SIG-M5 (cell line): ENCODE results near the gene ZNF83.
"Not testable (repeated sequence)": the region's sequence is repeated elsewhere in the genome, so short reads cannot be mapped to it uniquely, and the experiment has no call there.

ENCODE experiments used
- DNase-seq: peaks from one replicate; lab custom pipeline; 2025; lab: John Stamatoyannopoulos, UW

Gene ZNF83

GRCh38 chr19:52637718-52638585 lies at the start of gene ZNF83:
ZNF83 (minus strand) TSS chr19:52638355.
- DNase-seq, result no peak

- no peak for DNase-seq
Measured at GRCh38 chr19:52687684-52688083, 49.5 kb upstream of the ZNF83 start.

DNA sequence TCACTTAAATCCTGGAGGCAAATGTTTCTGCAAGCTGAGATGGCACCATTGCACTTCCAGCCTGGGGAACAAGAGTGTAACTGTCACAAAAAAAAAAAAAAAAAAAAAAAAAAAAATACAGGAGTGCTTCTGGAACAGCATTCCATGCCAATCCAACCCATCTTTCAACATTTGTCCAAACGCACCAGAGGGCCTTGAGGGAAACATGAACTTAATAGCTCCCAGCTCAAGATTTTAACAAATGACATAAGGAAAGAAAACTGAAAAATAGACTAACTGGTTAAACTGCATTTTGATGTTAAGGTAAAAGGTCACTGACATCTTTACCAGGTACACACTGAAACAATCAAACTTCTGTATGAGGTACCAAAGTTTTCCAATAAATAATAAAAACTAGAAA lies 47.7 kb upstream of the ZNF83 start:
- no peak for DNase-seq

DNA sequence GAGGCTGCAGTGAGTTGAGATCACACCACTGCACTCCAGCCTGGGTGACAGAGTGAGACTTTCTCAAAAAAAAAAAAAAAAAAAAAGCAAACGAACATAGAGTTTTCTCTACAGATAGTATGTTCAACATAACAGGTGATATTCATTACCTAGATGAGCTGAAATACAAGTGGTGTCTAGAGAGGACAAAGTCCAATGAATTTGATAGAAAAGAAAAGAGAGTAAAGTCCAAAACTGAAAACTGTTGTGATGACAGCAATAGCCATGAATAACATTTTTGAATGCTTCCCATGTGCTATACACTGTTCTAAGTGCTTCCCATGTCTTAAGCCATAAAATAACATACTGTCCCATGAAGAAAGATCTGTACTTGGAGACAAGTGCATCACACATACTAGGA lies 43.1 kb upstream of the ZNF83 start:
- not testable (repeated sequence) for DNase-seq

- DNase-seq, result no peak
Measured at GRCh38 chr19:52679598-52679997, 41.4 kb upstream of the ZNF83 start.

GRCh38 chr19:52675239-52675638 lies 37.1 kb upstream of the ZNF83 start:
- DNase-seq, result not testable (repeated sequence)

GRCh38 chr19:52673014-52673413 lies 34.9 kb upstream of the ZNF83 start:
- no peak for DNase-seq

DNA sequence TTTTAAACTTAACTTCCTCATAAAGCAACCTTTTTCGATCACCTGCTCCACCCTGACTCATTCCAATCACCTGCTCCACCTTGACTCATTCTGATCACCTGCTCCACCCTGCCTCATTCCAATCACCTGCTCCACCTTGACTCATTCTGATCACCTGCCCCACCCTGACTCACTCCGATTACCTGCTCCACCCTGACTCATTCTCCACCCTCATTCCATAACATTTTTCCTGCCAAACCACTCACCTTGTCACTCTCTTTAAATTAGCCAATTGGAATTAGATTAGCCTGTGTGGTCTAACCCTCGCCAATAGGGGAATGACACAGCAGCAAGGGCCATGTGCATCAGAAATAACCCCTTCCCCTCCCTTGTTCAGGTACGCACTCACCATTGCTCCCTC lies 31.9 kb upstream of the ZNF83 start:
- DNase-seq, result no peak

GRCh38 chr19:52669586-52669985 lies 31.4 kb upstream of the ZNF83 start:
- no peak for DNase-seq

GRCh38 chr19:52667972-52668371 lies 29.8 kb upstream of the ZNF83 start:
- no peak for DNase-seq

DNA sequence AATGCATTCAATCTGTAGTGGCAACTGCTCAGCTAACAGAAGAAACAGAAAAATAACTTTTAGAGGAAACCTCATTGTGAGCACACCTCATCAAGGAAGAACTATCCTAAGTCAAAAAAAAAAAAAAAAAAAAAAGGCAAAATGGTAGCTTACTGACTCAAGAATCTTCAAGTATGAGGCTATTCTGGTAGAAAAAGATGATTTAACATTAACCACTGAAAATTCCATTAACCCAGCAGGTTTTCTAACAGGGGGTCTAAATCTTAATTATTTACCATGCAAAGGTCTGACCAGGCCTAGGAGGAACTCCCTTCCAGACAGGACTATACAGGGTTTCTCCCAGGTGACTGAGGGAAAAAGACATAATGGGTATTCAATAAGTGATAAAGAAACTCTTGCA lies 28.4 kb upstream of the ZNF83 start:
- DNase-seq, result no peak

DNA sequence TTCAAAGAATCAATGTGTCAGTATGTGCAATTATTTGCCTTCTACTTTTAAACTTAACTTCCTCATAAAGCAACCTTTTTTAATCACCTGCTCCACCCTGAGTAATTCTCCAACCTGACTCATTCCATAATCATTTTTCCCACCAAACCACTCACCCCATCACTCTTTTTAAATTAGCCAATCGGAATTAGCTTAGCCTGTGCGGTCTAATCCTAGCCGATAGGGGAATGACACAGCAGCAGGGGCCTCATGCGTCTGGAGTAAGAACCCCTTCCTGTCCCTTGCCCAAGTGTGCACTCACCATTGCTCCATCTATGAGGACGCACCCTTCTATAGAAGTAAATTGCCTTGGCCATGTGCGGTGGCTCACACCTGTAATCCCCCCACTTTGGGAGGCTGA lies 27.4 kb upstream of the ZNF83 start:
- no peak for DNase-seq

DNA sequence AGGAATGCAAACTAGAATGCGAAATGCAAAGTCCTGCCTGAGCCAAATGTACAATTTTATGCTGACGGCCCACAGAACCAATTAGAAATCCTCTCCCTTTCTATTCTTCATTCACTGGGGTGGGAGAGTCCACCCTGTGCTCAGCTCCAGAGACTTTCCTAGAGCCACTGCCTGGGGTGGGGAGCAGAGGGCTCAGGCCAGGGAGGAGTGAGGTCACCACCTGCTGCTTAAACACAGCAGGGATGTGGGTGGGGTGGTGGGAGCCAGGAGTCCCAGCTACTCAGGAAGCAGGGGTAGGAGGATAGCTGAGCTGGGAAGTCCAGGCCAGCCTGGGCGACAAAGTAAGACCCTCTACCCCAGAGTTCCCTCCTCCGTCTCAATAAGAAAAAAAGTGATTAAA lies 26.9 kb upstream of the ZNF83 start:
- no peak for DNase-seq

DNA sequence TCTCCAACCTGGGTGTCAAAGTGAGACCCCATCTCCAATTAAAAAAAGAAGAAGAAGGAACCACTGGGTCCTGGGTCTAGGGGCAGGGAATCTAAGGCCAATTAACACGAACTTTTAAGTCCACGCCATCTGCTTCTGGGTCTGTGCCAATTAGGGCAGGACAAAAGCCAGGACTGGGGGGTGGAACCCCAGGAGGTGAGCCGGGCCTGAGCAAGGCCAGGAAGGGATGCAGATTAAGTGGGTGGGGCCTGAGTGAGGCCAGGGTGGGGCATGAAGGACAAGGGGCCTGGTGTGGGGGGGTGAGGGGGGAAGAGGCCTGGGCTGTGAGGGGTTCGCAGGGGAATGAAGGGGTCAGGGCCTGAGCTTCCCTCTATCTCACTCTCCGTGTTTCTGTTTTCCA lies 26.3 kb upstream of the ZNF83 start:
- DNase-seq, result no peak

DNA sequence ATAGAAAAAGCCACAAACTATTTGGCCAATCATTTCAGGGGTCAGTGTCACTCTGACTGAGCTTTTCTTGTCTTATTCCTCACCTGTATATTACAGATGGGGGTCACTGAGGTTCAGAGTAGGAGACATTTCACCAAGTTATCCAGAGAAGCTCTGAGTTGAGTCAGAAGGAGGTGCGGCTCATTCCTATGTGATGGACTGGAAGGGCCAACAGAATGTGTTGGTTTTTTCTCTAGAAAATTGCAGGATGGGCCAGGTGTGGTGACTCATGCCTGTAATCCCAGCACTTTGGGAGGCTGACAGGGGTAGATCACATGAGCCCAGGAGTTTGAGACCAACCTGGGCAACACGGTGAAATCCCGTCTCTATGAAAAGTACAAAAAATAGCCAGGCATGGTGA lies 24.5 kb upstream of the ZNF83 start:
- DNase-seq, result no peak

DNA sequence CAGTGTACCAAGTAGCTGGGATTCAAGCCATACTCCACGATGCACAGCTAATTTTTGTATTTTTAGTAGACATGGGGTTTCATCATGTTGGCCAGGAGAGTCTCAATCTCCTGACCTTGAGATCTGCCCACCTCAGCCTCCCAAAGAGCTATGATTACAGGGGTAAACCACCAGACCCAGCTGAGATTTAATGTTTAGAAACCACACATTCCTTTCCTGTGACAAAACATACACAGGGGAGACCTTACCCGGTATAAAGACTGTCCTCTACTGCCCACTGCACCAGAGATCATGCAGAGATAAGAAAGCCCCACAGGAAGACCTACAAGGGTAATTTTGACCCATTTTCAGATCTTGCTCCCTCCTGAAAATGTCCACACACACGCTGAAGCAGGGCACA lies 22.8 kb upstream of the ZNF83 start:
- DNase-seq, result no peak

DNA sequence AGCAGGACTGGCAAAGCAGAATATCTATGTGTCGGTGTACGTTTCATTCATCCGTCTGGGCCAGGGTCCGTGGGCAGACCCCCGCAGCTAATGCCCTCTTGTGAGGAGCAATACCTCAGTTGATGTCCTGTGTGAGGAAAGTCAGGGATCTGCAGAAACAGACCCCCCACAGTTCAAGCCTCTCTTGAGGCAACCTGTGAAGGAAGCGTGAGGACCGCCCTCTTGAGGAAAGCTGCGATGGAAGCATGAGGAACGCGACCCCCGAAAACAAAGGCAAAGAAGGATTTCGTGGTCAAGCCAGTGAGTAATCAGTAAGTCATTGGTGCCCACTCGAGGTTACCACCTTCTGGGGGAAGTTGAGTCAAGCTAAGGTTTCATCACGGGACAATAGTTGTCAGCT lies 20.9 kb upstream of the ZNF83 start:
- no peak for DNase-seq

GRCh38 chr19:52658595-52658994 lies 20.4 kb upstream of the ZNF83 start:
- no peak for DNase-seq

DNA sequence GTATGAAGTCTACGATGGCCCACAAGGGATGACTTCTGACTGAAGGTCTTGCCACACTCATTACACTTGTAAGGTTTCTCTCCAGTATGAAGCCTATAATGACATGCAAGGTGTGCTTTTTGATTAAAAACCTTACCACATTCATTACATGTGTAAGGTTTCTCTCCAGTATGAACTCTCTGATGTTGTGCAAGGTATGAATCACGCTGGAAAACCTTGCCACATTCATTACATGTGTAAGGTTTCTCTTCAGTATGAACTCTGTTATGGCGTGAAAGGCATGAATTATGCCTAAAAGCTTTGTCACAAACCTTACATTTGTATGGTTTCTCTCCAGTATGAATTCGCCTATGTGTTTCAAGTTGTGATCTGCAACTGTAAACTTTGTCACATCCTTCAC lies 15.0 kb upstream of the ZNF83 start:
- DNase-seq, result no peak

DNA sequence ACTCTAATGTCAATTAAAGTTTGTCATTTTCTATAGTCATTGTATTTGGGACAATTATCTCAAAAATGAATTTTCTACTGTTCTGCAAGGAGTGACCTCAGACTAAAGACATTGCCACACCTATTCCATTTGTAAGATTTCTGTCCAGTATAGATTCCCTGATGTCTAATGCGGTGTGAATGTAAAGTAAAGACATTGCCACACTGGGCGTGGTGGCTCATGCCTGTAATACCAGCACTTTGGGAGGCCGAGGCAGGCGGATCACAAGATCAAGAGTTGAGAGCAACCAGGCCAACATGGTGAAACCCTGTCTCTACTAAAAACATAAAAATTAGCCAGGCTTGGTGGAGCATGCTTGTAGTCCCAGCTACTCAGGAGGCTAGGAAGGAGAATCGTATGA lies 13.8 kb upstream of the ZNF83 start:
- DNase-seq, result no peak

GRCh38 chr19:52648336-52649016 lies 10.3 kb upstream of the ZNF83 start:
- DNase-seq, result no peak

DNA sequence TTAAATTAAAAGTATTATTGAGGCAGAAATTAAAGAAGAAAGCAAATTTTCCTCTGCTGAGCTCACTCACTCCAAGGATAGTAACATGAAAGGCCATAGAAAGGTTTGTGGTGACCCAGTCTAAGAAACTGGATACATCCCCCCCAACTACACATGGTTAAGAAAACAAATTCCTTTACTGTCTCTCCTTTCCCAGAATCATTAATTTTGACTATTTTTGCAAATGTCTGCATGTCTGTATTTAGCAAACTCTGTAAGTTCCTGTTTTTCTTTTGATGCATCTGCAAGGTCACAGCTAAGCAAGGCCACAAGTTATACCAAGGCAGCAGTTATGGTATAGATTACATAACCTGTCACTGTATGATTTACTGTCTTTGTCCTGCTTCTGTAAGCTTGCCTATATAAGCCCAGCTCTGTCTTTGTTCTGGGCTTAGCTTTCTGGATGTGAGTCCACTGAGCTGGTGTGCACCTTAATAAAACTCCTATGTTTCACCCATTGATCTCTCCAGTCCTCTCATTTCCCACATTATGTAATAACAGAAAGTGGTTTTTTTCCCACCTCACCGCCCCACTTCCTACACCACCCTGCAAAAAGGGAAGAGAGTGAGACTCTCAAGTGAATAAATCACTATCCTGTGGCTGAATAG lies 8.5 kb upstream of the ZNF83 start:
- DNase-seq, result no peak

DNA sequence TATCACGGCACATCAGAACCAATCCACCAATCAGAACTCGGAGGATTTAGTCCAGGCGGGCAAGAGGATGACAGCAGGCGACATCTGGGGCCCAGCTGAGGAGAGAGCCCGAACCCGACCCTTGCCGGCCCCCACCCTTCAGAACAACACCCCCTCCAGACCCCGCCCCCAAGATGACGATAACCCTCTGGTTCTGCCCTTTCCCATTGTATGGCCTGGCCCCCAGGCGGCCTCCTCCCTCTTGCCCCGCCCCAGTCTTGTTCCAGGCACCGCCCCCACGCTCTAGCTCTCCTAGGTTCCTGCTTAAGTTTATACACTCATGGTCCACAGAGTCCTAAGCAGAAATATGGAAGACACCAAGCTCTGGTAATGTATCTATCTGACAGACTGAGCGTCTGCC lies 2.8 kb upstream of the ZNF83 start:
- no peak for DNase-seq
